IPS-11a (cell line): ENCODE data around the gene TMEM184B.

ENCODE experiments used
- H3K4me3 ChIP-seq: one replicate; pipeline ENCODE4 v1.5.1; 2013; ENCODE audit warnings: low read depth, low read length, control low read depth

TMEM184B gene

DNA sequence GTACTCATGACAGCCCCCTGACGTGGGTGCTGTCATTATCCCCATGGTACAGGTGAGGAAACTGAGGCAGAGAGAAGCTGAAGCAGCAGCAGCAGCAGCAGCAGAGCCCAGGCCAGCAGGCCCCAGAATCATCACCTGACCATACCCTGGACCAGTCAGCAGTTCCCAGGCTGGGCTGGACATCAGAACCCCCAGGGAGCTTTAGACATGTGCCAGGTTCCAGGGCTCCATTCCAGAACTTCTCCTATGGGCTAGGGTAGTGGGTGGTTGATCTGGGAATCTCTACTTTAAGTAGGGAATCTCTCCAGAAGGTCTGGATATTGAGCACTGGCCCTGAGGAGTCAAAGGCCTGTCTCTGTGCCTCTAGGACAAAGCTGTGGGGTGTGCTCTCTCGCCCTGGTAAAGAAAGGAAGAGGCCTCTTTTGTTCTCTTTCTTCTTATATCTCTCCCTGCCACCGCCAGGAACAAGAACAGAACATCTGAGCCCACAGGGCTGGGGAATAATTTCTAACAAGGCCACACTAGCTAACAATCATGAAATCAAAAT lies 44.4 kb downstream of the TMEM184B start:
- H3K4me3 ChIP-seq = no peak overlapping the region

DNA sequence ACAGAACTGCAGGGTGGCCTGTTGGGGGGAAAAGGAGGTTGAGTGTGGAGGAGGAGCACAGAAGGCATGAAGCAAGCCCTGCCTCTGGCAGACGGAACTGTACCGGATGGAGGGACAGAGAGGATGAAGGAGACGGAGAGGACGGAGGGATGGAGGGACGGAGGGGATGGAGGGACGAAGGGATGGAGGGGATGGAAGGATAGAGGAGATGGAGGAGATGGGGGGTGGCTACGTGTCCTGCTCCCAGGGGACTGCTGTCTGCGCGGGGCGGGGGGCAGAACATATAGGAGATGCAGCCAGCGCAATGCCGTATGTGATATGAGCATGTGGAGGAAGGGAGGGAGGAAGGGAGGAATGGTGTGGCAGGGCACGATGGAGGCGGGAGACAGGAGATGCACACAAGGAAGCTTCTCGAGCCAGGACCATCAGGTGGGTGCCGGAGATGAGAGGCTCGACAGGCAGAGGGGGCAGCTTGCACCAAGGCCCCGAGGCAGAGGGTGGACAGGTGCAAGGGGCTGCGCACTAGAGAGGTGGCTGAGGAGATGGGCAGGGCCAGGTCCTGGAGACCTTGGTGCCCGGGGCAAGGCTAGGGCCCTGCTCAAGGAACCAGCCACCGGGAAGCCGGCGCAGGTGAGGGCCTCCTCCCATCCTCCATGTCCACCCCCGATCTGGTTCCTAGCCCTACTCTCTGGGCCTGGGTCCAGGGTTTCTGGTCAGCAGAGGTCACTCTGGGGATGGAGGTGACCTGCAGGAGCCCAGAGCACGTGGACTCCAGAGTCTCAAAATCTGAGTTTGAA lies 45.8 kb downstream of the TMEM184B start:
- H3K4me3 ChIP-seq = no peak overlapping the region

GRCh38 chr22:38223289-38223960 lies 49.4 kb downstream of the TMEM184B start:
- no peak overlapping the region for H3K4me3 ChIP-seq

DNA sequence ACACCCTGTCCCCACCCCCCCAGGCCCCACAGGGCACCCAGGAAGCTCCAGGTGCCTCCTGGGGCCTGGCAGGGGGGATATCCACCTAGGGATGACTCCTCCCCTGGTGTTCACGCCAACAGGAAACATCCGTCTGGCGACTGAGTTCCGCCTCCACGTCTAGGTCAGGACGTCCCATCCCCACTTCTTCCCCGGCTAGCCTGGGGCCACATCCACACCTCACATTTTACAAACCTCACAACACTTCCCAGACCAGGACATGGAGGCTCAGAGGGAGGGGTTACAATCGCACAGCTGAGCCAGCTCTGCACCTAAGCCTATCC lies 50.1 kb downstream of the TMEM184B start:
- no peak overlapping the region for H3K4me3 ChIP-seq

DNA sequence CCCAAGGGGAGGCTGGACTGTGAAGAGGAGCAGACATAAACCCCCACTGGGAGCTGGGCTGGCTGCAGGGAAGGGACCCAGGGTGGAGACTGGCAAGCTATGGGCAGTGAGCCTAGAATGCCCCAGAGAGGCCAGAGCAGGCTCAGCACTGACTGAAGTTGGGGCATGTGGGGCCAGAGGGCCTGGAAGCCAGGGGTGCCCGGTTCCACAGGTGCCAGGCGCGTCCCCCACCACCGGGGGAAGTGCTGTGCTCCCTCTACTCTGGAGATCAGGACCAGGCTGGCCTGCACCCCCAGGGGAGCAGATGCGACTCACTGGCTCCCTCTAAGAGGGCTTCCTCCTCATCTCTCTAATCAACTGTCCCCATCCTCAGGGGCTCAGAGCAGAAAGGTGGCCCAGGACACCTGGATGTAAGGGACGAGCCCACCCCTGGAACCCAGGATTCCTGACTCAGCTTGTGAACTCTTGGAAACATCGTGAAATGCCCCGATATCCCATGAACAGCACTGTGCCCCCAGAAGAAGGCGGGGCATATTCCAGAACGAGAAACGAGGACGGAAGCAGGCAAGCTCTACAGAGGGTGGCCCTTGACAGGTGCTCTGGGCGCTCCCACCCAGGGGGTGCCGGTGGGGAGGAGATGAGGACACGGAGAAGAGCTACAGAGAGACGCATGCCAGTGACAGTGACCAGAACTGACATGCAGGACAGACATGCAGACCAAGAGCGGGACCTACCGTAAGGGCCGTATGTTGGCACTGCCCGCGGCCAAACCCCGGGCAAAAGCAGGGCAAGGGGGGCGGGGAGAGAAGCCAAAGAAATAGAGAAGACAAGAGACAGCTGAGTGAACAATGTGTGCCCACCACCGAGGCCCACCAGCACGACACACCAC lies 50.7 kb downstream of the TMEM184B start:
- no peak overlapping the region for H3K4me3 ChIP-seq

DNA sequence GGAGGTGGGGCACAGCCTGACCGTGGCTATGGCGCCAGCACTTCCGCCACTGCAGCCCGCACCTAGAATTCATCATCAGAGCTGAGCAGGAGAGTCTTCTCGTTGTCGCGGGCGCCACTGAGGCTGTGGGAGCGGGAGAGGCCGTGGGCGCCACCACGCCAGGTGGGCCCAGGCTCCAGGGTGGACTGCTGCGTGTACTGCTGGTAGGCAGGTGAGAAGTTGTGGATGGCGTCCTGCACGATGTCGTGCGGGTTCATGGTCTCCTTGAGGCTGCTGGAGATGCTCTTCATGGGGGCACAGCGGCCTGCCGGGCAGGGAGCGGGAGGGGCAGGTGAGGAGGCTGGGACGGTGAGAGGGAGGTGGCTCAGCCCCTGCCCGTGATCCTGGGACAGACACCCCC lies 51.4 kb downstream of the TMEM184B start:
- no peak overlapping the region for H3K4me3 ChIP-seq

- no peak overlapping the region for H3K4me3 ChIP-seq
These were observed 52.0 kb downstream of the TMEM184B start for GRCh38 chr22:38220653-38221386.

DNA sequence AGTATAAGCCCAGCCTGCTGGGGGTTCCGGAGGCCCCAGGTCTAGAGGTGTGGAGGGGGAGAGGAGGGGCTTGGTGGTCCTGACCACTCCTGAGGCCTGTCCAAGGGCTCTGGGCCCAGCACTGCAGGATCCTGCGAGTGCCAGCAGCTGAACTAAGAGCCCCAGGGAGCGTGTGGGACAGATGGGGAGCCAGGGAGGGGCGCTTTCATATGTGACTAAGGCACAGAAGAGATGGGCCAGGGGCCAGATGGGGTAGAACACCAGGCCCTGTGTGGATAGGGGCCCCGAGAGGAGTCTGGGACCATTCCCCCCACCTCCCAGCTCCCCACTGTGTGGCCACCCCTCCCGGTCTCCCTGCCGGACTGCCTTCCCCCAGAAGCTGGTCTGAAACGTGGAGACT lies 52.6 kb downstream of the TMEM184B start:
- H3K4me3 ChIP-seq = no peak overlapping the region

DNA sequence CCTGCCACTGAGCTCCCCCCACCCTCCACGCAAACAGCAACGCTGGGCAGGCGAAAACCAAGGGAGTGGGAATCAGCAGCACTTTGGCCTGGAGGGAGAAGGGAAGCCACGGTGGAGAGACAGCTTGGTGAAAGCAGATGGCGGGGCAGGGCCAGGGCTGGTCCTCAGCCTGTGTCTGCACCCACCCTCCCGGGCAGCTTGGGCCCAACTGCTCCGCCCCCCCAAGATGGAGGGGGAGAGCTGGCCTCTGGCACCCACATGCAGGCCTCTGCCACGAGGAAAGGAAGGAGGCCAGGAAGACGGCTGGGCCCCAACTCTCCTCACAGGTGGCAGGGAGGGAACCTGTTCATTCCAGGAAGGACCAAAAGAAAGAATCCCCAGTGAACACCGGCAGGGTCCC lies 53.2 kb downstream of the TMEM184B start:
- no peak overlapping the region for H3K4me3 ChIP-seq

DNA sequence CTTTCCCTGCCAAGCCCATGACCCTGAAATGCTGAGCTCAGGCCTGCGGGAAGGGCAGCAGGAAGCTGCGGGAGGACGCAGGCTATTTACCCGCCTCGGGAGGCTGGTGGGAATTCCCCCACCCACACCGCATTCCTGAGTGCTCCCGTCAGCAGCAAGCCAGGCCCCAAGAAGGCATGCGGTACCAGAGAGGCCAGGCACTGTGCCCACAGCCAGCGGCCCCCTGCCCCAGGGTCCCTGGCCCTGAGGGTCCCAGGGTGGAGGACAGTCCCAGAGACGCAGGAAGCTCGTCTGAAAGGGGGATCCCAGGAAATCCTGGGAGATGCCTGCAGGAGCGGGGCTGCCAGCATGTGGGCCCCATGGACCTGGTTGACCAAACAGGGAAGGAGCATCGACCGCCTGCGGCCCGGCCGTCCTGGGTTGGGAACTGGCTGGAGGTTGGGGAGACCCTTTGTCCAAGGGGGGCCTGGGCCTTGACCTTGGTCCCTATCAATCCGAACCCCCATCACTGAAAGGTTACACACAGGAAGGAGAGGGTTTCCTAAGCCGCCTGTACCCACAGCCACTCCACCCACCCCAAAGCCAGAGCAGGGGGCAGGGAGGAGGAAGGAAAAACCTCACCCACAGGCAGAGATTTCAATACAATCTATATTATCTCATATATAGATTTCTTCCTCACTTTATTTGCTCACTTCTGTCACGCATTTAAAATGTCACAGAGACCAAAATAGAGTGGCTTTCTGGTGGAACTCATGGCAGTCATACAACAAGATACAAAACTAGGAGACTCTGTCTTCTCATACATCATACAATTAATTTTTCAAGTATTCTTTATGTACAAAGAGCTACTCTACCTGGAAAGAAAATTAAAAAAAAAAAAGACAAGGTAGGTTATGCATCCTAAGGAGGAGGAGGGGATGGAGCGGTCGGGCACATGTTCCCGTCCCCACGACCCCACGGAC lies 53.9 kb downstream of the TMEM184B start:
- H3K4me3 ChIP-seq = no peak overlapping the region

GRCh38 chr22:38215156-38216038 lies 57.4 kb downstream of the TMEM184B start:
- H3K4me3 ChIP-seq = no peak overlapping the region

DNA sequence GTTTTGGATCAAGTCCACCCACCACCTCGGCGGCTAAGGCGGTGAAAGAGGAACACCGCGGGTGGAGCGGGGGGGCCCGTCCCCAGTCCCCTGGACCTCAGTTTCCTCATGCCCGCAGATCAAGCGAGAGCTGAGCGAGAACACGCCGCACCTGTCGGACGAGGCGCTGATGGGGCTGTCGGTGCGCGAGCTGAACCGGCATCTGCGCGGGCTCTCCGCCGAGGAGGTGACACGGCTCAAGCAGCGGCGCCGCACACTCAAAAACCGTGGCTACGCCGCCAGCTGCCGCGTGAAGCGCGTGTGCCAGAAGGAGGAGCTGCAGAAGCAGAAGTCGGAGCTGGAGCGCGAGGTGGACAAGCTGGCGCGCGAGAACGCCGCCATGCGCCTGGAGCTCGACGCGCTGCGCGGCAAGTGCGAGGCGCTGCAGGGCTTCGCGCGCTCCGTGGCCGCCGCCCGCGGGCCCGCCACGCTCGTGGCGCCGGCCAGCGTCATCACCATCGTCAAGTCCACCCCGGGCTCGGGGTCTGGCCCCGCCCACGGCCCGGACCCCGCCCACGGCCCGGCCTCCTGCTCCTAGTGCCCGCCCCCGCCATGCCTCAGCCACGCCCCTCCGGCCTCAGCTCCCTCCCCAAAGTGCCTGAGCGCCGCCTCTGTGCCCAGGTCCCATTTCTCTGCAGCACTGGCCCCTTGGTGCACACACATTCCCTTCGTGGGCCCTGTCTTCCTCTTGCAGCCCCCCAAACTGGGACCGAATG lies 58.3 kb downstream of the TMEM184B start:
- peak overlapping the region; percentile 50 for H3K4me3 ChIP-seq

DNA sequence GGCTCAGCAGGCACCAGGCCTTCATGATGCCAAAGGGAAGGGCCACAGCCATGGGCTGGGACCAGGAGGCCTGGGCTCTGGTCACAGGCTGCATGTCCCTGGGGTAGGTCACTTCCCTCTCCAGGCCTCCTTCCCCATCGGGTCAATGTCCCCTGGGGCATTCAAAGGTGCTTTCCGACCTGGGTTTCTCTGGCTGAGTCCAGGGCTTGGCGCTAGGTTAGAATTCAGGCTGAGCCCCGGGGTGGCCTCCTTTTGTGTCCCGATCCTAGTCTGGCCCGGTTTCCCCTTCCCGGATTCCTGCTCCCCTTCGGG lies 58.9 kb downstream of the TMEM184B start:
- H3K4me3 ChIP-seq = no peak overlapping the region

DNA sequence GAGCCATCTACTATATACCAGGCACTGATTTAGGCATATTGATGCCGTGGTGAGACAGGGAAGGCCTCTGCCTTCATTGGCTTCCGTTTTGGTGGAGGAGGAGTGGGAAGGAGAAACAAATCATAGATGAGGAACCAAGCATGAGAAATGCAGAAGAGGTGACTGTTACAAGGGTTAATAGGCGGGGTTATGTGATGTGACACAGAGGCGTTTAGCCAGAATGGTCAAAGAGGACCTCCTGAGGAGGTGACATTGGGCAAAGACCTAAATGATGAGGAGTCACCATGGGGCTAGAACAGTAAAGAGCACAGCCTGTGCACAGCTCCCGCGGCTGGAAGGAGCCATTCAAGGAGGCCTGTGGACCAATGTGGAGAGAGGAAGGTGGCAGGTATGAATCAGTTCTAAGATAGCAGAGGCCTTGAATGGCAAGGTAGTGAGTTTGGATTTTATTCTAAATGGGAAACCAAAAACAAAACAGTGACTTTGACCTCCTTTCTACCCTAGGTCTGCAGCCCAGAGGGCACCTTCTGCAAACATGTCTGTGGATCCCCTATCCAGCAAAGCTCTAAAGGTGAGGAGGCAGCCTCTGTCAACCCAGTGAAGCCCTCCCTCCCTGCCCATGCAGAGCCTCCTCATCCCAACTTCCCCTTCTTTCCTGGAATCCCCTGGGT lies 59.4 kb downstream of the TMEM184B start:
- no peak overlapping the region for H3K4me3 ChIP-seq

- no peak overlapping the region for H3K4me3 ChIP-seq
These were observed 60.4 kb downstream of the TMEM184B start for GRCh38 chr22:38212442-38212841.

GRCh38 chr22:38211556-38211955 lies 61.3 kb downstream of the TMEM184B start:
- H3K4me3 ChIP-seq = no peak overlapping the region

GRCh38 chr22:38208551-38208968 lies 64.2 kb downstream of the TMEM184B start:
- H3K4me3 ChIP-seq = no peak overlapping the region
